Measurements from ENCODE around the gene BAIAP2L1.

BAIAP2L1 gene

DNA sequence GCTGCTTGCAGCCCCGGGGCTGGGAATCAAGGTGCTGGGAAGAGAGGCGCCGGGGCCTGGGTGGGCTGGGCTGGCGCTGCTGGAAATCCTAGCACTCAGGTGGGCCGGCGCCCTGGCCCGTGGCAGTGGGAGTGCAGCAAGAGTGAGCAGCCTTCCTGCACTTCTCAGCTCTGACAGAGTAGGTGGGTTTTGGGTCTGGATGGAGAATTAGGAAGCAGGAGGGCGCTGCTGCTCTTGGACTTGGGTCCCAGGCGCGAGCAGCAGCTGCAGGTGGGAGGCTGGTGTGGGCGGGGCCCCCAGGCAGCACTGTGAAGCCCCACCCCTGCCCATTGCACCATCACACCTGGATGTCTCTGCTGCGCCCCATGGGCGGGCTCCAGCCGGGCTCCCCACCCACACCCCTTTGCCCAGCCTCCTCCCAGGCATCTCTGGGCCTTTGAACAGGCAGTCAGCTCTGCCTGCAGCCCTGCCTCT is 113.4 kb downstream of the BAIAP2L1 start:
- TF ChIP-seq JUND (IDR thresholded peaks at IDR 0.05; ENCODE audit: low read depth), result no peak
- in situ Hi-C loops (cut with HindIII; ENCODE audit: low pct_unique_long_range_greater_than_20kb, low sequenced_read_pairs), result no loop called here
- peak in 1 of 2 experiments; percentile 30 for DNase-seq (ENCODE audit: low read depth in 1 of 2, low spot score in 1 of 2)

DNA sequence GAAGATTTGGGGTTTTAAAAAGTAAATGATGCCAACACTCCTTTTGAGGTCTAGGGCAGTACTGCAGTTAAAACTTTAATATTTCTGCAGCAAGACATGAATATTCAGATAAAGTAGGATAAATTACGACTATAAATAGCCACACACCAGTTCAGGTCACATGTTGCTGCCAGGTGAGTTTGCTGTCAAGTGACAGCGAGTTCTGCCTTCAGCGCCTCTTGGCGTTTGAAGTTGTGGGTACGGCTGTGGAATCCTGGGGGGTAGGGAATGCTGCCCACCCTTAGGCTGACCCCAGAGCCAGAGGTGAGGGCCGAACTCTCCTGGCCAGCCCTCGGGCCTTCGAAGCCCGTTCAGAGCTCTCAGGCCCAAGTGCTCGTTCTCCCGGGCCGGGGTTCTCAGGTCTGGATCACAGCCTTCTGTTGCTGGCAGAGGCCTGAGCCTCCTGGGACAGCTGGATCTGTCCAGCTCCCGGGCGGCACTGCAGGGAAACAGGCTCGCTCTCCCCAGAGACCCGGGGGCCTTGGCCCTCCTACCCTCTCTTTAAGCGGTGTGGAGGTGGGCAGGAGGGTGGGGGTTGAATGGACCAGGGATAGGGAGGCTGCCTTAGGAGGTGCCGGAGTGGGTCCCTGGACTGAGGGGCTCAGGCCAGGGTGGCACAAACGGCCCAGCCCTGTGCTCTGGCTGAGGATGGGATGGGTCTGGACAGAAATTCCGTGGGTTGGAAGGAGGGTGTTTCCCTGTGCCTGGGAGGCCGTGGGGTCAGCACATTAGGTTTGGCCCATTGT is 114.0 kb downstream of the BAIAP2L1 start:
- TF ChIP-seq JUND (IDR thresholded peaks at IDR 0.05; ENCODE audit: low read depth), result no peak
- in situ Hi-C loops (cut with HindIII; ENCODE audit: low pct_unique_long_range_greater_than_20kb, low sequenced_read_pairs), result no loop called here
- no peak for DNase-seq (ENCODE audit: low read depth in 1 of 2, low spot score in 1 of 2)

DNA sequence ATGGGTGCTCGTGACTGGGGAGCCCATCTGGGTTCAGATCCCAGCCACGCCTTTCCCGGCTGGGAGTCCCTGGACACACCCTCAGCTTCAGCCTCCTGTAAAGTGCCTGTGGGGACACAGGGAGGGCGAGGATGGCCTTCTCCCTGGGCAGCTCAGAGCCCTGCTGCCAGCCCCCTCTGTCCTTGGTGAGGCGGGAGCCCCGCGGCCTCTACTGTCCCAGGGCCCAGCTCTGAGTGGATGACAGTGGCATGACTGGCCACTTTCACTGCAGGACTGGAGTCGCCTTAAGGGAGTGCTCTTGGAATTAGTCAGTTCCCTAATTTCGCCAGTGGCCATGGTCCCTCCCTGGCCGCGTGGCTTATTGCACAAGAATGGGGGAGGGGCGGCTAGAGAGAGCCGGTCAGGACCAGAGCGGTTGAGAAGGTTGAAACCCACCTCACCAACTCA is 114.8 kb downstream of the BAIAP2L1 start:
- in situ Hi-C loops (cut with HindIII; ENCODE audit: low pct_unique_long_range_greater_than_20kb, low sequenced_read_pairs), result no loop called here
- peak in 1 of 2 experiments; percentile 26 for DNase-seq (ENCODE audit: low read depth in 1 of 2, low spot score in 1 of 2)
- TF ChIP-seq JUND (IDR thresholded peaks at IDR 0.05; ENCODE audit: low read depth), result no peak

DNA sequence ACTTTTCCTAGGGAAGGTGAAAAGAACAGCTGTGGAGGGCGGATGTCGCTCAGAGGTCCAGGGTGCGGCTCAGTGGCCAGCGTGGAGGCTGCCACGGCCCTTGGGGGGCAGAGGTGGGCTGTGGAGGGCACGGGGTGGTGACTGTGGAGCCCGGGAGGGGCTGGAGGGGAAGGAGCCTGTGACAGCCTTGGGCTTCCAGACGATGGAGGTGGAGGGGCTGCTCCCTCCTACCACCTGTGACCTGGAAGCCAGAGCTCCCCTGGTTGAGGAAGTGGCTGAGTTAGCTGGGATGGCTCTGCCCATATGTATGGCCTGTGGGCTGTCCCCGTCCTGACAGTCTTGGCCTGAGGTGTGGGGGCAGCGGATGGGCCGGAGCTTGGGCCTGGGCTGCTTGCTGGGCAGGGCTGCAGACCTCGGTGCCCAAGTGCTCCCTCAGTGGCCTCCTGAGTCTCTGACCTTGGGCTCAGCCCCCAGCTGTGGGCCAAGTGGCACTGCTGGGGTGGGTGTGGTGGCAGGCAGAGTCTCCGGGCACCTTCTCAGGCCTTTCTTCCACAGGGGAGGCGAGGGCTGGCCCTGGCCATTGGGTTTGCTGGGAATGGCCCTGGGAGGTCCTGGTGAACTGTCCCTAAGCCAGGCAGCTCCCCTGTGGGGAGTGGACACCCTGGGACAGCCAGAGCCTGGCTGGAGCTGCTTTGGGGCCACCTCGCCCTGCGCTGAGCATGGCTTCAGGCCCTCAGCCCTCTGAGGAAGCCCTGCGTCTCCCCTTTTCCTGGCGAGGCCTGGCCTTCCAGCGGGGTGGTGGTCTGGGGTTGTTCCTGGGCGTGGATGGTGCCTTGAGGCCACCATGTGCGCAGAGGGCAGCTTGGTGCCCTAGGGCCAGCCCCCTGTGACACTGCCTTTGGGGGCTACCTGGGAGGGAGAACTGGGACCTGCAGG is 115.5 kb downstream of the BAIAP2L1 start:
- TF ChIP-seq JUND (IDR thresholded peaks at IDR 0.05; ENCODE audit: low read depth), result no peak
- DNase-seq (ENCODE audit: low read depth in 1 of 2, low spot score in 1 of 2), result no peak
- in situ Hi-C loops (cut with HindIII; ENCODE audit: low pct_unique_long_range_greater_than_20kb, low sequenced_read_pairs), result no loop called here

DNA sequence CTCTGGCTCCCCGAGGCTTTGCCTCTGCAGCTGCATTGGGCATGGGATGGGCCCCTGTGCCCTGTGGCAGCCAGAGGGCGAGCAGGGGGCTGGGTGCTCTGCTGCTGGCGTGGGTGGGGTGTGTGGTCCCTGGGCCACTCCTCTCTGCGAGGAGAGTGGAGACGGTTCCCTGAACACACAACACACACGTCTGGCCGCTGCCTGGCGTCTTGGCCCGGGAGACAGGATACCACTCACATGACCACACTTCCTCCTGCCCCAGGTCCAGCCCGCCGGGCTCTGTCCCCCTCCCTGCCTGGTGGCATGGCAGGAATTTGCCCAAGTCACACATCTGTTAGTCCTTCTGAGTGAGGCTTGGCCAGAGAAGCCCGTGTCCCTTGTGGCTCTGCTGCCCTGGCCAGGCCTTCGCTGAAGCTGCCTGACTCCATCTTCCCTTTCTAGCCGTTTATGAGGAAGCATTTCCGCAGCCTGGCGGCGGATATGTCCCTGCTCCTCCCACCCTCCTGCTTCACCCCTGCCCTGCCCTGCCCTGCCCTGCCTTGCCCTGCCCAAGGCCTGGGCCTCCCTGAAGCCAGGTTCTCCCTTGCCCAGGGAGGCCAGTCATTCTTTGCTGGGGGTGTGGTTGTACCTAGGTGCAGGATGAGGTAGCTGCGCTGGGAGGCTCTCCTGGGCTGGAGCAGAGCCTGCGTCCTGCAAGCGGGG is 116.4 kb downstream of the BAIAP2L1 start:
- no peak for TF ChIP-seq JUND (IDR thresholded peaks at IDR 0.05; ENCODE audit: low read depth)
- in situ Hi-C loops (cut with HindIII; ENCODE audit: low pct_unique_long_range_greater_than_20kb, low sequenced_read_pairs), result no loop called here
- peak in 1 of 2 experiments; percentile 57 for DNase-seq (ENCODE audit: low read depth in 1 of 2, low spot score in 1 of 2)

DNA sequence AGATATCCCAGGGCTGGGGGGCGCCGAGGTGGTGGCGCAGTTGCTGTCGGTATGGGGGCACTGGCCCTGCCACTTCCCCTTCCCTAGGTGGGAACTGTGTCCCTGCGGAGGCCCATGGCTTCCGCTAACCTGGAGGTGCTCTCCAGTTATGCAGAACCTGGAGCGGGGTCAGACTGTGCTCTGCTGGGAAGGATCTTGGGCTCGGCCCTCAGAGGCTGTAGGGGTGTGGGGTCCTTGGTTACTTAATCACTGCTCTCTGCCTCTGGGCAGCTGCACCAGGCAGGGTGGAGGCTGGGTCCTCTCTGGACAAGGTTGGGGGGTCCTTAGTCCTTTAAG is 117.0 kb downstream of the BAIAP2L1 start:
- in situ Hi-C loops (cut with HindIII; ENCODE audit: low pct_unique_long_range_greater_than_20kb, low sequenced_read_pairs), result no loop called here
- no peak for TF ChIP-seq JUND (IDR thresholded peaks at IDR 0.05; ENCODE audit: low read depth)
- DNase-seq (ENCODE audit: low read depth in 1 of 2, low spot score in 1 of 2), result no peak

DNA sequence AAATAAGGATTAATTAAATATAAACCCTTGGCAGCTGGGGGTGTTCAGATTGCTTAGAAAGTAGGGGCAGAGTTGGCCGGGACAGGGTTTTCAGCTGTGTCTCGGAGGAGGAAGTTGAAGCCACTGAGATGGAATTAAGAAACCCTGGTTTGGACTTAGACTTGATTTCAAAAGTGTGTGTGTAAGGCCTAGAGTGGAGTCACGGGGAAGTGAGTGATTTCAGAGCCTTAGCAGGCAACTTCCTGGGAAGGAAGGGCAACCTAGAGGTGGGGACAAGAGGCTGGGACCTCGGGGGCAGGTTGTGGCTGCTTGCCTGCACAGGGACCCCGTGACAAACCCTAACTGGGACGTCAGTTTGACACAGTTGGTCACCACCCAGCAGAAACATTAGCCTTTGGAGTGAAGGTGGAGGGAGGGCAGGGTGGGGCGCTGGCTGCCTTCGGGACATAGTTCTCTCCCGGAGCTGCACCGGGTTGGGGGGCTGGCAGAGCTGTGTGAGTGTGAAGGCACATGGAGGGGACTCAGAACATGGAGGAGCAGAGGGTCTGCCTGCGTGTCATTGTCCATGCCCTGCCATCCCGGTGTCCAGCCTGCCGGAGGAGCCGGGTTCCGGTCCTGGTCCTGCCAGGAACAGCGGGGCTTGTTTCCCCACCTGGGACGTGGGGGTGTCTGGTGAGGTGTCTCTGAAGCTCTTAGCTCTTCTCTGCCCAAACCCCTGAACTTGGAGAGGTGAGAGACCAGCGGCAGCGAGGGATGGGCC is 117.6 kb downstream of the BAIAP2L1 start:
- DNase-seq (ENCODE audit: low read depth in 1 of 2, low spot score in 1 of 2), result no peak
- in situ Hi-C loops (cut with HindIII; ENCODE audit: low pct_unique_long_range_greater_than_20kb, low sequenced_read_pairs), result no loop called here
- no peak for TF ChIP-seq JUND (IDR thresholded peaks at IDR 0.05; ENCODE audit: low read depth)

DNA sequence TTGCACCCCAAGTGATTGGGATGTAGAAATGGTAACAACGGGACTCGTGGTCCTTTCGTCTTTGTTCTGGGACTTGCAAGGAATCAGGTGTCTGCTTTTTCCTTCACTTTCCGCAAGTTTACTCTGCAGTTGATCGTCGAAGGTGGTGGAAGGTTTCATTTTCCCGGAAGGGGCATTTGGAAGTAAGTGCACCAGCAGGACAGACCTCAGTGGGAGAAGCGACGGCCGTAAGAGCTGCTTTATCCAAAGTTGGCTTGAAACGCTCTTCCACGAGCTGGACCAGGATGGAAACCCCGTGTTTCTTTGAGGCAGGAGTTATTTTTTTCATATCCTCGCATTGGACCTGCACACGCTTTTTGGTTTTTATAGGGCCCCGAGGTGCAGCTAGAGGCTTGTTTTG is 118.2 kb downstream of the BAIAP2L1 start:
- DNase-seq (ENCODE audit: low read depth in 1 of 2, low spot score in 1 of 2), result no peak
- no peak for TF ChIP-seq JUND (IDR thresholded peaks at IDR 0.05; ENCODE audit: low read depth)
- in situ Hi-C loops (cut with HindIII; ENCODE audit: low pct_unique_long_range_greater_than_20kb, low sequenced_read_pairs), result no loop called here

DNA sequence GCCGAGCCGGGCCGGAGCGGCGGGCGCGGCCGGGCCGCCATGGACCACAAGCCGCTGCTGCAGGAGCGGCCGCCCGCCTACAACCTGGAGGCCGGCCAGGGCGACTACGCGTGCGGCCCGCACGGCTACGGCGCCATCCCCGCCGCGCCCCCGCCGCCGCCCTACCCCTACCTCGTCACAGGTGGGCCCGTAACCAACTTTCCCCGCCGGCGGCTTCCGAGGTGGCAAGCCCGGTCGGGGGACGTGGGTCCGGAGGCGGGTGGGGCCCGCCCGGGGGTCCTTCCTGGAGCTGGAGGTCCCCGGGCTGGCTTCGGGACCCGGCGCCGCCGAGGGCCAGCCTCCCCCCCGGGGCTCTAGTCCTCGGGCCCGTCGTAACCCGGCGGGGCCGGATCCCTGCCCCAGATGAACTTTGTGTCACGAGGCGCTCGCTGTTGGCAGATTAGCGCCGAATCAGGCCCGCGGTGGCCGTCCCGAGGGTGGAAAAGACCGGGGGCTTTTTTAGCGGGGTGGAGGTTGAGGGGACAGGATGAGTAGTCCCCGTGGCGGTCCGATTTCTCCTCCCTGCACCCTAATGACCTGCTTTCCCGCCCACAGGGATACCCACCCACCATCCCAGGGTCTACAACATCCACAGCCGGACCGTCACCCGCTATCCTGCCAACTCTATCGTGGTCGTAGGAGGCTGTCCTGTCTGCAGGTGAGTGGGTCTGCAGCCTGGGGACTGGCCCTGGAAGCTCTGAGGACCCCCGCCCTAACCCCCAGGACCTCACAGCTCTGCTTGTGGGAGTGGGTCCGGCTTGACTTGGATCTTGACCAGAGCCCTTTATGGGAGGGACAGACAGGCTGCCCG is 118.9 kb downstream of the BAIAP2L1 start:
- in situ Hi-C loops (cut with HindIII; ENCODE audit: low pct_unique_long_range_greater_than_20kb, low sequenced_read_pairs), result no loop called here
- no peak for TF ChIP-seq JUND (IDR thresholded peaks at IDR 0.05; ENCODE audit: low read depth)
- DNase-seq (ENCODE audit: low read depth in 1 of 2, low spot score in 1 of 2), result no peak

DNA sequence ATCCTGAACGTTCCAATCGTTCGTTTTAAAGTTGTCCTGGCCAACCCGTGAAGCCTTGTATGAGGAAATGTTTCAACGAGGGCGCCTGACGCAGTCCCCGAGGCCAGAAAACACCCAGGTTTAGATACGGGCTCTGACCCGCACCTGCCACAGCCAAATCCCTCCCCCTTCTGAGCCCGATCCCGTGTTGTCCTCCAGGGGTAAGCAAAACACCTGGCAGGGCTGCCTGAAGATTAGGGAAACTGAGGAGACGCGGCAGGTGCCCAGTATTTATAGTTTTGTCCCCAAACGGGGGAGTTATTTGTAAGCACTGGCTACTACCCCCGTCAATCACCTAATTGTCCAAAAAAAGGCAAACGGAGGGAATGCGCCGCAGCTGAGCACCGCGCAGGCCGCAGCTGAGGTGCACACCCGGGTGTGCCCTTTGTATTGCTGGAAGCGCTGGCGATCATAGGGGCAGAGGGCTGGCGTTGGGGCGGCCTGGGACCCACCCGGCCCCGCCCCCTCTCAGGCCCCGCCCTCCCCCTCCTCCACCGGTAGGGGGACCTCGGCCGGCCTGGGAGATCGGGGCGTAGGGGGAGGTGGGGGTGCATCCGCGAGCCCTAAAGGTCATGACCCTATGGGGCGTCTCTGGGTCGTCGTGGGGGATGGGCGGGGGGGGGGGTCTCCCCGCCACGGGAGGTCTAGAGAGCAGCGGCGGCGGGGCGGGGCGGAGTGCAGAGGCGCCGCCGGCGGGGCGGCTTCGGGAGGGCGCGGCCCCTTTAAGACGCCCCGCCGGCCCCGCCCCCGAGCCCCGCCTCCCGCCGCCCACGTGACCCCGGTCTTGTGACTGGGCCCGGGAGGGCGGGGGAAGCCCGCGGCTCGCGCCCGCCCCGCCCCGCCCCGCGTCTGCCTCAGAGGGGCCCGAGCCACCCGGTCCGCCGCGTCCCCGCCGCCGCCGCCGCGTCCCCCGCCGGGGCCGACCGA is 119.8 kb downstream of the BAIAP2L1 start, which contains the start of gene BRI3:
BRI3 (plus strand) TSS at position 896 of the 966 bp plus-strand sequence. CDS start 110 bp downstream, outside the sequence.
- TF ChIP-seq JUND (IDR thresholded peaks at IDR 0.05; ENCODE audit: low read depth), result no peak
- DNase-seq (ENCODE audit: low read depth in 1 of 2, low spot score in 1 of 2), result peak; percentile 37 to 90
- in situ Hi-C loops (cut with HindIII; ENCODE audit: low pct_unique_long_range_greater_than_20kb, low sequenced_read_pairs), result no loop called here

Data from T47D (cell line).